ENCODE data around the gene FBXL7.

FBXL7 gene

DNA sequence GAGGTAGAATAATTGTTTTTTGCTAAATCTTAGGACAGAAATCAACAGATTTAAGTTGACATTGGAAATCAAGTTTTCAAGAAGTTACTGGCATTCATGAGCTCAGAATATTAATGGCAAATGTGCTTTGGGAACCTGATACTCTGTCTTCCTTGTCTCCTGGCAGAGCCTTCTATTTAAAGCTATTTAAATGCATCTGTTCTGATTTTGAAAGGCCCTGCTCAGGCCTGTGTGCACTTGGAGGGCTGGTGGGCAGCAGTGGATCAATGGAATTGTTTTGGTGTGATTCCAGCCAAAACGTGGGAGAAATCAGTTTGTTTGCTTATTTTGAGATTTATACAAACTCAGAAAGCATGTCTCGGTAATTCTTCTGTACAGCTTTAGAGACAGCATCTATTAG, 38.5 kb downstream of the FBXL7 start:
- DNase-seq (ENCODE audit: low read depth in 2 of 2): no peak

DNA sequence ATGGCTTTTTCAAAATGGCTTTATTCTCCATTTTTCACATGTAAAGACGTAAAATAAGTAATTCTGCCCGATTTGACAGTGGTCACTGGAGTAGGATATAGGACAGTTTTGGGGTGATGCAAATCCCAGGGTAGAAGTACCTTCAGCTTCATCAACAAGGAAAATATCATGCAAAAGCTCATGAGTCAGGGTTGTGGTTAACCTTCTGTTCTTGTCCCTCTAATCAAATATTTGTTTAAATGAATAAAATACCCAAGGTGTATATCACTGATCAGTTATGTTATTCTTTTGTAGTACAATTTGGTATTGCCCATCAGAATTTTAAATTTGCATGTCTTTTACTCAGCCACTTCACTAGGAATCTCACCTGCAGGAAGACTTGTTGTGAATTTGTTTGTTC, 40.0 kb downstream of the FBXL7 start:
- DNase-seq (ENCODE audit: low read depth in 2 of 2): no peak

DNA sequence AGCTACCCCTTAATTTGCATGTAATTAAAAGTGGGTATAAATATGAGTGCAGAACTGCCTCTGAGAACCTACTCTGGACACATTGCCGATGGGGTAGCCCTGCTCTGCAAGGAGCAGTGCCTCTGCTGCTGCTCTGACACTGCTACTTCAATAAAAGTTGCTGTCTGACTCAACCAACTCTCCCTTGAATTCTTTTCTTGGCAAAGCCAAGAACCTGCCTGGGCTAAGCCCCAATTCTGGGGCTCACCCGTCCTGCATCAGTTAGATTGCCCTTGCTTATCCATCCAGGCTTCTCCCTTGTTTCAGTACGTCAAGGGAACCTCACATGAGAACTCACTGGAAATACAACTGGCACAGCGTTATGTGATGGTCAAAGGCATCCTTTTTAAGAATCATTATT, 44.1 kb downstream of the FBXL7 start:
- no peak for DNase-seq (ENCODE audit: low read depth in 2 of 2)

DNA sequence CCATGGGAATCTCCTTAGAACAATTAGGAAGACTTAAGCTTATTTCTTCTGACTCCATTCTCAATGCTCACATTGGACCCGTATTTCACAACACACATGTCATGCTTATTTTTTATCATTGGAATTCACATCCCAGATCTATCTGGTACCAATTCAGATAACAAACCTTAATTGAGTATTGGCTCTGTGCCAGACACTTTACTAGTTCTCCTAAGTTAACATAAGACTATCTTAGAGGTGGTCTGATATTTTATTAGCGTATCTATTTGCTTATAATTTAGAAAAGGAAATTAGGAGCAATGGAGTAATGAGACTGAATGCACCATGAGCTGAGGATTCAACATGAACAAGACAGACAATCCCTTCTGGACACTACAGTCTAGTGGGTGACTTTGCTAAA, 45.1 kb downstream of the FBXL7 start:
- no peak for DNase-seq (ENCODE audit: low read depth in 2 of 2)

DNA sequence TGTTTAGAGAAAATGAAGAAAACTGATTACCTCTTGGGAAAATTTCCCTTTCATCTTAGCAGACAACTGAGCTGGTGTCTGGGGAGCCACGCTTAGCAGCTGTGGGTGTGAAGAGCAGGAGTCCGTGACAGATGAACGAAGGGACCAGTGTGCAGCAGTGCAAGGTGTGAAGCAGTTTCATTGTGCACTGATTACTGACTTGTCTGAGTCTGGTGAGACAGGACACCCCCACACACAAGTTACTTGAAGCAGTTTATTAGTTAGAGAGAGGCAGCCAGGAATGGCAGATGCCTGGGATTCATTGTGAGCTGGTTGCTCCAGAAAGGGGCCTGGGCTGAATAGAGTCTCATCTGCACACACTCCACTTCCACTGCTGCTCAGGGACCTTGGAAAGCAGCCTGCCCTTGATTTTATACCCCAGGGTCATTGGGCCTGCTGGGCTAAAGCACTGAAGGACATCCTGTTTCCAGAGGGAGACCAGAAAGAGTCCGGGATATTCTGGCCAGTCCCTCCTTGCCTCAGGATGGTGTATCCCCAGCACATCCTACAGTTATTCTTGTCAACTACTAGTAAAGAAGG, 47.4 kb downstream of the FBXL7 start:
- no peak for DNase-seq (ENCODE audit: low read depth in 2 of 2)

DNA sequence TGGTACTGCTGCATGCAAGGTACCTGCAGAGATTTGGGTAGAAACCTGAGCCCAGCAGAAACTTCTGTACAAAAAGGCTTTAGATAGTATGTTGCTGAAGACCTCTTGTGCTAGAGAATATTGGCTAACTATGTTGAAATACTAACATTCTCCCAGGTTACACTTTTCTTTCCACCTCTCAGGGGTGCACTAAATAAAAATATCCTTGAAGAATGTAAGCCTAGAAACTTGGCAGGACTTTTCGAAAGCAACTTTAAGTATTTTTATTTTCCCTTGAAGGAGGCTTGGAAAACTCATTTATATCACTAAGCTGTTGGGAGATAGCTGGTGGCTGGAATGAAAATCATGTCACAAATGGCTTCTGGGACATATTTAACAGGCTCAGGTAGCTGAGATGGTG, 50.0 kb downstream of the FBXL7 start:
- no peak for DNase-seq (ENCODE audit: low read depth in 2 of 2)

DNA sequence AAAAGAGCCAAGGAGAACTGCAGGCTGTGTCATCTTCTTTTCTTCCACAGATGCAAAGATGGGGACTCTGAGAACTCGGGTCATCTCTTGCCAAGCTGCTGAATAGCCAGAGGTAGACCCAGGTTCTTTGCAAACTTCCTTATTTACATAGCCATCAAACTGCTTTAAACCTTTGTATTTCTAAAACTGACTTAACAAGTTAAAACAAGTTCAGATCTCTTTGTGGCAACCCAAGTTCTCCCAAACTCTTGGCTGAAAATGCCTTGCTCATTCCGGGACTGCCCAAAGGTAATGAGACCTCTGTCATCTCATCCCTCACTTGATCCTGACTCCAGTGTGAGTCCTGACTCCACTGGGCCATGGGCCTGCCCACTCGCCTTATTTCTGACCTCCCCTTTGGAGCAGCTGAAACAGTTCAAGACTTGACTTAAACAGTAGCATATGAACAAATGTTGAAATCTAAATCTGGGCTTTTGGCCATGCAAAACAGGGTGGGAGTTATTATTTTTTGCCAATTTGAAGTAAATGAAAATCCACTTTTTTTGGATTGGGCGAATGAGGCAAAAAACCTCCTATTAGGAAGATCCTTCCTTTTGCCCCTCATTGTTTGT, 50.6 kb downstream of the FBXL7 start:
- DNase-seq (ENCODE audit: low read depth in 2 of 2): no peak

DNA sequence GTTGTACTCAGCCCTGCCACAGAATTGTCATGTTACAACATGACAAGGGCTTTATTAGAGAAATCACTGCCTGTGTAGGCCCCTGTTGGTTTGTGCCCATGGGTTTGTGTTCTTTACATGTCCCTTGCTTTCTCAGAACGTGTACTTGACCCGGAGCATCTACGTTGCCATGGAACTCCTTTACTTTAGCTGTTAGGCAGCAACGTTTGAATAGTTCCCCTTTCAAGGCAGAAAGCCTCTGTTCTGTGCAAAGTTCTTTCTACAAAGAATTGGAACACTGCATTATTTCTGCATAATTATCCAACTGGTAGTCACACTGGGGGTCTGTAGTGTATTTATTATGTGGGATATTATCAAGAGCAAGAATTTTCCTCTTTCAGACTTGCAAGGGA, 51.1 kb downstream of the FBXL7 start:
- no peak for DNase-seq (ENCODE audit: low read depth in 2 of 2)

DNA sequence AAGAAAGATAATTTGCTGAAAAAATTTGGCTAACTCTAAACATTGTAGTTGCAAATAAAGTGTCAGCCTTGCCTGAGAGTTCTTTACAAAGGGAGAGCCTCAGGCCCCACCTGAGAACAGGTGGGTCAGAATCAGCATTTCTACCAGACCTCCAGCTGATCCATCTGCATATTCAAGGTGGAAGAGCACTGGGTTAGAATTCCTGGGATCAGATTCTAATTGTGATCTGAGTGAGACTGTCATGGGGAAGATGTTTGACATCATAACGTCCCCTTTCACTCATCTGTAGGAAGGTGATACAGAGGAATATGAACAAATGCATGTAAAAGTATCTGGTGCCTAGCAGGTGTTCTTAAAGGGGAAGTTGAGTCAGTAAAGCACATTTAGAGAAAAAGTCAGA, 54.6 kb downstream of the FBXL7 start:
- no peak for DNase-seq (ENCODE audit: low read depth in 2 of 2)

DNA sequence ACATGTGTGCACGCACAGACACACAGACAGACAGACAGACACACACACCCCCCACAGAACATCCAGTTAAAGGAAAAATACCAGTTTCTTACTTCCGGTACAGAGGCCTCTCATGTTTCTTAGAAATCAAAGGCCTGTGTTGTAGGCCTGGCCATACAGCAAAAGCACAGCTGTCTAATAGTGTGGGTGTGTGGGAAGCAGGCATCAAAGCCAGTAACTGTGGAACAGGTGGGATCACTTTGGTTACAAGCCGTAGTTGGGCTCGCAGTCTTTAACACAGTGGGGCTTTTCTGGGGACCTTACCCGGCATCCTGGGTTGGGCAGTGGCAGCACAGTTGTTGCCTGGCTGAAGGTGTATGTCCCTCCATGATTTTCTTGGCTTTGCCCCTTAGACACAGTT, 55.2 kb downstream of the FBXL7 start:
- DNase-seq (ENCODE audit: low read depth in 2 of 2): no peak

DNA sequence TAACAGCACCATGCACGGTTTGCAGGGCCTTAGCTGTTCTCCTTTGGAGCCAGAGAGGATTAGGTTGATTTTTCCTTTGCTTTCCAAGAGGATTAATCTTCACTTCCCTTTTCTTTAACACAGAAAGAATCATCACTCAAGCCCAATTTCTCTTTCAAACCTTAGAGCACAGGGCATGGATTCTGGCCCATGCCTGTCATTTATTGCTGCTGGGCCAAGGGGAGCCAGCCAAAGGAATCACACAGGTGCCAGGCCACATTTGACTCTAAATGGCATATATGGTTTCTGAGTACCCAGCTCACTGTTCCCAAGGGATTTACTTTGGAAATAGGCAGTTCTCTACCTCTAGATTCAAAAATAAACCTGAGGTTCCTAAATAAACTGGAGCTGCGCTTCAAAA, 58.3 kb downstream of the FBXL7 start:
- DNase-seq (ENCODE audit: low read depth in 2 of 2): no peak

DNA sequence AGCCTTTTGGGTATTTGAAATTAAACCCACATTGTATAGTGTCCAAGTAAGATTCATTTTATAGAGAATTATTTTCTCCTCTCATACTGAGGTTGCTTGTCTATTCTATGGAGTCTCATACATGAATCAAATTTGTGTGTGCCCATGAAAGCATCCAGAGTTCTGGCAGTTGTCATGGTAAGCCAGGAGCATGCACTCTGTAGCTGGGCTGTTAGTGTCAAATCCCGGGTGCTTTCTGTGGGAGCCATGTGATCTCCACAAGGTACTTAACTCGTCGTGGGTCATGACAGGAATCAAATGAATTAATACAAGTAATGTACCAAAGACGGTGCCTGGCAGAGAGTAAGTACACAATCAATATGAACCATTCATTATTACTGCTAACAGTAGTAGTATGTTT, 58.7 kb downstream of the FBXL7 start:
- DNase-seq (ENCODE audit: low read depth in 2 of 2): no peak

DNA sequence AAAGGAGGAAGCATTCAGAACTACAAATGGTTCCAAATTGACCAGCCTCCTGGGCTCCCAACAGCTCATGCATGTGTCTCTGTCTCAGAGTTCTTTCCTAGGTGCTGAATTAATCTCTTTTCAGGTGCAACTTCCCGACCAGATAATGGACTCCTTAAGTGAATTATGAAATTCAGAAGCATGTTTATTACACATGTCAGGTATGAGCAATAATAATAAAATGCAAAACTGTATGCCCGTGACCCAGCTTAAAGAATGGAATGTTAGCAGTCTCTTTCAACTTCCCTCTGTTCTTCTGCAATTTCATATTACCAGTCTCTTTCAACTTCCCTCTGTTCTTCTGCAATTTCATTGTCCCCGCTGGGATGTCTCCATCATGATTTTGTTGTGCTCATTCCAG, 60.4 kb downstream of the FBXL7 start:
- no peak for DNase-seq (ENCODE audit: low read depth in 2 of 2)

DNA sequence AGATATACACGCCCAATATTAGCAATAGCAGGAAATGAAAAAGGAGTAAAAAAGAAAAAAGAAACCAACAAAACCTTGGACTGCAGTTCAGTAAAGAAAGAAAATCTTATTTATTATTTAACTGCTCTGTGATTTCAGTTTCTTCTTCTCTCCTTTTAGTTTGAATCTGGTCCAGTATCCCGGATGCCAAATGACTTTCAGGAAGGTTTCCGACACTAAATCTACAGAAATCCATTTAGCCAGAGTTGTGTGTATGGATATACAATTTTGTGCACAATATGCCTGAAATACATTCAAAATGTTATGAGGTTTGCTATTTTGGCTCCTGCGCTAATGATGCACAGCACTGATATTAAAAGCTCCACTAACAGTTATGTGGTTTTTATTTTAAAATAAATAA, 64.5 kb downstream of the FBXL7 start:
- DNase-seq (ENCODE audit: low read depth in 2 of 2): no peak

DNA sequence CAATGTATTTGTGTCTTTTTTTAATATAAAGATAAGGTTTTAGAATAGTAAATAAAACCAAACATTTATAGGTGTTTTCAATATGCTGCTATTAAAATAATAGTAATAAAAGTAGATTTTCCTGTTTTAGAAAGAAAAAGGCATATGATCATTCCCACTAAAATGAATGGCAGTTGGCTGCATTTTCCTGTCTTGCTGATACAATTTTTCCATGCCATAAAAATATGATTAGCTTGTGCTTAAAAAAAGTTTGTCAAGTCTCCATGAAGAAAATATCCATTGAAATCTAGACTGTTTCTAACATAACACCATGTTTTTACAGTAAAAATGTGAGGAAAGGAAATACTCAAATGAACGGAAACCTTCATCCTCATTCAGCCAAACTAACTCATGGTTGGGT, 65.0 kb downstream of the FBXL7 start:
- DNase-seq (ENCODE audit: low read depth in 2 of 2): no peak

DNA sequence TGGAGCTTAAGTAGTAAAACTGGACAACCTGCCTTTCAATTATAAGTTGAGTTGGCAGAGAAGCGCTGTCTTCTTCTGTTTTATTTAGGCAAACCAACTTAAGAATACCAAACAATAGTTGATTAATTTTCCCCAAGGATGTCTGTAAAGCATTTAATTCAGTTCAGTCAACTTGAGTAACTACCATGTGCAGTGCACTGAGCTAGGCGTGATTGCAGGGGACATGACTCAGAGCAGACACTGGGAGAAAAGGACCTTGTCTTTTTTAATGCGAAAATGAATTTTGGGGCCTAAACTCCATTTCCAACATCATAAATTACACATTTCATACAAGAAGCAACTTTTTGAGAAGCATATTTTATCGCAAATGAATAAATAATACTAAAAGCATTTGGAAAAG, 66.3 kb downstream of the FBXL7 start:
- DNase-seq (ENCODE audit: low read depth in 2 of 2): no peak

DNA sequence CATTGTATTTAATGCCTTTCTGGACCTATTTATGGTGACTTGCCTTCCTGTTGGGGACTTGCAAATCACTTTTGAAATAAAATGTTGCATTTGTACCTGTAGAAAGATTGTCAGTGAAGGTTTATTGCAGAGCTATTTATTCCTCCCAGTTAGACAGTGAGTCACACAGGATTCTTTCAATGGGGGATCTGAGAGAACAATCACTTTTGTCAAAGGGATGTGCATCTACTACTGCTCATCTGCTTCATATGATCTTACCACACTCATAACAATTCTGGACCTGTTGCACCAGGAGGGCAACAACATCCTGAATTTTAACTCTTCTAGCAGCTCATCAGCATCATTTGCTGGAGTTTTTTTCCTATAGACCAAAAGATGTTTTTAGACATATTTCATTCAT, 66.8 kb downstream of the FBXL7 start:
- DNase-seq (ENCODE audit: low read depth in 2 of 2): no peak

DNA sequence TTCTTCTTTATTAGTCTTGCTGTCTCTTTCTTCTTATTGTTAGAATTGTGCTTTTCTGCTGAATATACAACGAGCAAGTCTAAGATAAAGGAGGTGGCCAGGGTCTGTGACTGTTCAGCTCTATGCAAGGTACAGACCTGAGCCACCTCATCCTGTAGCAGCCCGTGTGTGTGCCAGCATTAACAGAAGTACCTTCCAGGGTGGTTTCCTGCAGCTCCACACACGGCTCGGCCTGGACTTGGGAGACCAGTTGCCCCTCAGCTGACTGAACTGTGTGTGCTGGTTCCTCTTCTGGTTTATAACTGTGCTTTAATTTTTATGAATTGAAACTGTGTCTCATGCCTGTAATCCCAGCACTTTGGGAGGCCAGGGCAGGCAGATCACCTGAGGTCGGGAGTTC, 70.5 kb downstream of the FBXL7 start:
- no peak for DNase-seq (ENCODE audit: low read depth in 2 of 2)

DNA sequence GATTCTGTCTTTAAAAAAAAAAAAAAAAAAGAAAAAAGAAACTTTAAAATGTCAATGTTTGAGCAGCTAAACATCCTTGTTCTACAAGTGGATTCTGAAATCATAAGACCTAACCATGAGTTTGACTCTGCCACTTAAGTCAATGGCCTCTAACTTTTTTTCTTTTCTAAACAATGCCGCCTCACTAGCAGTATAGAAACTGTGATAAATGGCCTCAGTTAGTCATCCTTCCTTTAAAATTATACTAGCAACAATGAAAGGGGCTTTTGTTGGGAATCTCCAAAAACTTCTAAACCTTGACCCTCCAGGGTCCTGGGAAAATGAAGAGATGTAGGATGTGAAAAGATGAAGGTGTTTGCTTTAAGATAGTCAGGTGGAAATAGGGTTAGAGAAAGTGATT, 71.1 kb downstream of the FBXL7 start:
- DNase-seq (ENCODE audit: low read depth in 2 of 2): no peak

DNA sequence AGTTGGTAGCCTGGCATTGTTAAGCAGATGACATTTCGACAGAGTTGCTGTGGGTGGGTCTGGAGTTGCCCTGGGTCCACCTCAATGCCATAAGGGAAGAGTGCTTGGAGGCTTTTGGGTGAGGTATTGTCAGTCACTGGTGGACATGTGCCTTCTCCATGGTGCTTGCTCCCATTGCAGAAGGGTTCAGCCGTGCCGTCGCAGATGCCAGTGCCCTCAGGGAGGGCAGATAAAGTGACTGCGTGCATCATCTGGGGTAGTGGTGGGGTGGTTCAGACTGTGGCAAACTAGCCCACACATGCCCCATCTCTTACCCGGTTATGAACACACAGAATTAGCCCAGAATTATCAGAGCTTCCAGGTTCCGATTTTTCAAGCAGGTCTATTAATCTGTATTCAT, 71.6 kb downstream of the FBXL7 start:
- DNase-seq (ENCODE audit: low read depth in 2 of 2): no peak

DNA sequence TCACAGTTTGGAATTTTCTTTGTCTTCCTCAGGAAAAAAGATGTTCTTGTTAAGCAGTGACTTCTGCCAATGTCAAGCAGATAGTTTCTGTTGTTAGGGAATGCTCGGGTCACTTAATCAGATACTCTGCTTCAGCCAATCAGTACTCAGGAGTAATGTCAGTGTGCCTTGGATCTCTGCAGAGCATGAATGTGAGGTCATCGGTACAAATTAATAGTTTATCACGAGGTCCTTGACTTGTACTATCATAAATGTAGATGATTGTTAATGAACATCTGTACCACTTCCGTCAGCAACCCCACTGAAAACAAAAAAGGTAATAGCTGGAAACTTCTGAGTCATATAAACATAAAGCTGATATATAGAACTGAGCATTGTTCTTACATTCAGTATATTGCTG, 73.6 kb downstream of the FBXL7 start:
- no peak for DNase-seq (ENCODE audit: low read depth in 2 of 2)

DNA sequence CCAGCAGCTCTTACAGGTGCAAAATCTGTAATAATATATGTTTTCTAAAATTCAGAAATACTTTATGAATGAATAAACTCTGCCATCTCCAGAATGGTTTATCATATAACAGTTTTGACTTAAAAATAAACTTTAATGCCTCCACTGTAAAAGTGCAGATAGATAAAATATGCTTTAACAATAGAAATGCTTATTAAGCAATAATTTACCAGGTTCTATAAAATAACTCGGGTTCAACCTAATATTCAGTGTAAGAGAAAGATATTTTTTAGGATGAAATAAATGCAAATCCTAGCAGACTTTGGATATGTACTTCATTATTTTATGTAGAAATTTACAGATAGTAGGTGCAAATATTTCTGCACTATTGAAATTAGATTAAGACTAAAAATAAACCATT, 74.1 kb downstream of the FBXL7 start:
- no peak for DNase-seq (ENCODE audit: low read depth in 2 of 2)

DNA sequence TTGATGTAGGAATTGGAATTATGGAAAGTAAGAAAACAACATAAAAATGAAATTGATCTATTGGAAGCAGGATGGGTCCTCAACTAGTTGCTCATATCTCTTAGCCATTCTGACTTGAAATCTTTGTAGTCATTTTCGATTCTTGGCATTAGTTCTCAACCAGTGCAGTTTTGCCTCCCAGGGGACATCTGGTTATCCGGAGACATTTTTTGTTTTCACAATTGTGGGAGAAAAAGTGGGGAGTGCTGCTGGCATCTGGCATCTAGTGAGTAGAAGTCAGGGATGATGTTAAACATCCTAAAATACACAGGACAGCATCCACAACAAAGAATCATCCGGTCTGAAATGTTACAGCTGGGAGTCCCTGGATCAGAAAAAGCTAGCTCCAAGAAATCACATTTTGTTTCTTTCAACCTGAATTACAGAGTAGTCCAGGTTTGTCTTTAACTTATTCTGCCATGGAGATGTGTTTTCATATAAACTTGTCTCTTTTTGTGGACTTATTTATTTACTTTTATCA, 74.9 kb downstream of the FBXL7 start:
- DNase-seq (ENCODE audit: low read depth in 2 of 2): no peak

DNA sequence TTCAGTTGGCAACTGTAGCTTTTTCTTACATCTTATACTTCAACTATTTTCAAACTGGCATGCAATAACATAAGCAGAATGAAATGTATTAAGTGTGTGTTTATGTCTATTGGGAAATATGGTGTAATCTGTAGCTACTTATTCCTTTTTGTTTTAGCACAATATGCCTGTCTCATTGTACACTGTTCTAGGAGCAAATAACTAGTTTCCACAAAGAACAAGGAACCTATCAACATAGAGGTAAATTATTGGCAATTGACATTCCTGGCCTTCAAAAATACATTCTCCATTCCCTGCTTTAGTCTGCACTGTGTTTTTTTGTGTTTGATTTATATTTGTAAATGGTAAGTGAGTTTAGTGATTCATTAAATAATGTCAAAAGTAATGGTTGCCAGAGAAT, 75.7 kb downstream of the FBXL7 start:
- DNase-seq (ENCODE audit: low read depth in 2 of 2): no peak

Measured in stimulated activated CD8-positive, alpha-beta memory T cell treated with anti-CD3 and anti-CD28 coated beads, Interleukin-2, amount 100 ng/mL, for 48 hours (primary cell).